GM21717 (cell line): ENCODE data around the gene NCS1.

Source experiments
- ATAC-seq: cut with Tn5 transposase; IDR thresholded peaks from one replicate; pipeline ENCODE4 v1.9.1; 2021; ENCODE audit warnings: mild to moderate bottlenecking, moderate library complexity; ENCODE audit not compliant: unreplicated experiment

The NCS1 gene

DNA sequence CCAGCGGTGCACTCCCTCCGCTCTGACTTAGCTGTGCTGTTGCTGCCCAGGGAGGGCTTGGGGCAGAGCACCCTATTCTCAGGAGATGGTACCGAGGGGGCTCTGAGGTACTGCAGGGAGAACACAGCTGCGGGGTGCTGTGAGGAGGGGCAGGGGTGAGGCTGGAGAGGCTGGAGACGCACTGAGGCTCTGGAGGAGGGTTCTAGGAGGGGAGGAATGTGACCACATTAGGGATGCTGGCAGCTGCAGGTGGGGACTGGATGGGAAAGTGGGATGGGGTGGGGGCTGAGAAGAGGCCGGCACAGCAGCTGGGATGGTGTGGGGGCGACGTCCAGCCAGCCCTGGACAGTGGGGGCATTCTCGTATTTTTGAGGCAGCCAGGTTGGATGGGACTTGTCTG, 20.9 kb downstream of the NCS1 start:
- no peak for ATAC-seq

- no peak for ATAC-seq
Measured at GRCh38 chr9:130193531-130194377, 21.6 kb downstream of the NCS1 start.

- ATAC-seq = no peak
Measured at GRCh38 chr9:130194378-130194932, 22.3 kb downstream of the NCS1 start.

DNA sequence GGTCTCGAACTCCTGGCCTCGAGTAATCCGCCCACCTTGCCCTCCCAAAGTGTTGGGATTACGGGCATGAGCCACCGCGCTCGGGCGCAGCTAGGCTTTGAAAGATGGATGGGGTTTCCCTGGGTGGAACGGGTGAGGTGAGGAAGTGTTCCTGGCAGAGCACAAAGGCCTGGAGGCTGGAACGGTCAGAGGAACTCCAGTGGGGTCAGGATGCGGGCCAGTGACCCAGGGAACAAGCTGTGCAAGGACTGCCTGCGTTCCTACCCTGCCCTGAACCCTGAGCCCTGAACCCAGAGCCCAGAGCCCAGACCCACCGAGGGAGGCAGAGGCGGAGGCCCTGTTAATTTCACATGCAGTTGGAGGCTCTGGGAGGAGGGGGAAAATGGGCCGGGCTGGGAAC, 23.4 kb downstream of the NCS1 start:
- no peak for ATAC-seq

DNA sequence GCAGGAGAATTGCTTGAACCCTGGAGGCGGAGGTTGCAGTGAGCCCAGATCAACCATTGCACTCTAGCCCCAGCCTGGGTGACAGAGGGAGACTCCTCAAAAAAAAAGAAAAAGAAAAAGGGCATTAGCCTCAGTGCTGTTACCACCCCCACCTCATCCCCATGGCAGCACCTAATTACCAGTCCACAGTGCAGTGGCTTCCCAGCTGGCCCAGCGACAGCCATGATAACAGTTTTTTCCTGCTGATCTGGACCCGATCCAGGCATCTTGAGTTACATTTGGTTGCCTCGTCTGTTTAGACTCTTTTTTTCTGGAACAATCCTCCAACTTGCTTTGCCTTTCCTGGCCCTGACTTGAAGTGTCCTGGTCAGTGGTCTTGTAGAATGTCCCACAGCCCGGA, 24.4 kb downstream of the NCS1 start:
- no peak for ATAC-seq

- no peak for ATAC-seq
Measured at GRCh38 chr9:130197386-130197785, 25.2 kb downstream of the NCS1 start.

GRCh38 chr9:130197888-130198287, 25.7 kb downstream of the NCS1 start:
- ATAC-seq = no peak

GRCh38 chr9:130198501-130199179, 26.4 kb downstream of the NCS1 start:
- ATAC-seq = no peak

DNA sequence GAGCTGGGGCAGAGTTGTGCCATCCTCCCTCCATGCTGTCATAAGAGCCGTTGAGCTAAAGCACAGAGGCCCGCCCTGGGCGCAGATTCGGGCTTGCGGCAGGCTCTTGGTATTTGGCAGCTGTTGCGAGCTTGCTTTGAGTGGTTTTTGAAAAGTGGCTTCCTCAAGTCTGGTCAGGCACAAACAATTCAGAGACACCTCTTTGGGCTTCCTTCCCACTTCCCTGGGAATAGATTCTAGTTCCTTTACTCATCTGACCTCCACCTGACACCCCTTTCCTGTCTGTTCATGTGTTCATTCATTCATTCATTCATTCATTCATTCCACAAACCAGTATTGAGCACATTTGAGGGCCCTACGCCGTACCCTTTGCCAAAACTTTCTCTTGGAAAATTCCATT, 27.4 kb downstream of the NCS1 start:
- no peak for ATAC-seq

- ATAC-seq = no peak
Measured at GRCh38 chr9:130200038-130200849, 28.0 kb downstream of the NCS1 start.

- no peak for ATAC-seq
Measured at GRCh38 chr9:130201399-130201873, 29.2 kb downstream of the NCS1 start.

DNA sequence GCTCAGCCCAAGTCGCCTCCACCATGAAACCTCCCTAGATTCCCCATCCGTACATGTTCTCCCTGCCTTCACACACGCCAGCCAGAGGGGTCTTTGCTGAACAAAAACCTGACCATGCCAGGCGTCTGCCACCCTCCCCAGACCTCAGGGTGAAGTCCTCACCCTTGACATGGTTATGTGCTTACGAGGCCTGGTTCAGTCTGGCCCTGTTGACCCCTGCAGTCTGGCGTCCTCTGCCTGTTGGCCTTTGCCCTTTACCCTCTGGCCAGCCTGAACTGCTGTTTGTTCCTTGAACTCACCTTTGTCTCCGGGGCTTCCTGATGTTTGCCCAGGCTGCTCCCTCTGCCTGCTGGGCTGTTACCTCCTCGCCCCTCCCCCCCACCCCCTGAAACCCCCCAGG, 29.8 kb downstream of the NCS1 start:
- no peak for ATAC-seq

- ATAC-seq = no peak
Measured at GRCh38 chr9:130204341-130204740, 32.1 kb downstream of the NCS1 start.

GRCh38 chr9:130204959-130205358, 32.8 kb downstream of the NCS1 start:
- ATAC-seq = no peak

DNA sequence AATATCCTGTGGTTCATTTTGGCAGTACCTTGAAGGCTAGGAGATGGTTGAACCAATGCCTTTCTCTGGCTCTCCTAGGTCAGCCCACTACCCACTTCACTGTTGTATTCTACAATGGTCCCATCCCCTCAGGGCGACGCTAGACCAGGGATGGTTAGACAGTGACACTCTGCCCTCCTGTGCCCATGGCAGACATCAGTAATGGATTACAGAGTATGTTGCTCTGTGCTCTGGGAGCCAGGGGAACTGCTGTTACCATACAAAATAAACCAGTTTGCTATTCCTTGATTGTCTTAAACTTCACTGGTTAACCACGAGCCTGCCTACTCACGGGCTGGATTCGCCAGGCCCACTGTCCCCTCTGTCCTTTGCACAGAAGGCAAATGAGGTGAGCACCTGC, 33.7 kb downstream of the NCS1 start:
- ATAC-seq = no peak

DNA sequence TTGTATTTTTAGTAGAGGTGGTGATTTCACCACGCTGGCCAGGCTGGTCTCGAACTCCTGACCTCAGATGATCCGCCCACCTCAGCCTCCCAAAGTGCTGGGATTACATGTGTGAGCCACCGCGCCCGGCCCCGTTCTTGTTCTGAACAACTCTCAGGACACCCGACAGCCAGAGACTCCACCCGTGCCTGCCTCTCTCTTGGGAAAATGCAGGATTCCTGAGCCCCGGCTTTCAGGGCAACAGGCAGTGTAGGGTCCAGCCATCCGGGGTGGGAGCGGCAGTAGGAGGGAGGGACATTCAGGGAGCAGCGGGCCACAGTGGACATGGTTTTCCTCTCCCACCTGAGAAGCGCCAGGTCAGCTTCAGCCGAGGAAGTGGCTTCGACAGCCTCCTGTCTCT, 34.4 kb downstream of the NCS1 start:
- ATAC-seq = no peak

DNA sequence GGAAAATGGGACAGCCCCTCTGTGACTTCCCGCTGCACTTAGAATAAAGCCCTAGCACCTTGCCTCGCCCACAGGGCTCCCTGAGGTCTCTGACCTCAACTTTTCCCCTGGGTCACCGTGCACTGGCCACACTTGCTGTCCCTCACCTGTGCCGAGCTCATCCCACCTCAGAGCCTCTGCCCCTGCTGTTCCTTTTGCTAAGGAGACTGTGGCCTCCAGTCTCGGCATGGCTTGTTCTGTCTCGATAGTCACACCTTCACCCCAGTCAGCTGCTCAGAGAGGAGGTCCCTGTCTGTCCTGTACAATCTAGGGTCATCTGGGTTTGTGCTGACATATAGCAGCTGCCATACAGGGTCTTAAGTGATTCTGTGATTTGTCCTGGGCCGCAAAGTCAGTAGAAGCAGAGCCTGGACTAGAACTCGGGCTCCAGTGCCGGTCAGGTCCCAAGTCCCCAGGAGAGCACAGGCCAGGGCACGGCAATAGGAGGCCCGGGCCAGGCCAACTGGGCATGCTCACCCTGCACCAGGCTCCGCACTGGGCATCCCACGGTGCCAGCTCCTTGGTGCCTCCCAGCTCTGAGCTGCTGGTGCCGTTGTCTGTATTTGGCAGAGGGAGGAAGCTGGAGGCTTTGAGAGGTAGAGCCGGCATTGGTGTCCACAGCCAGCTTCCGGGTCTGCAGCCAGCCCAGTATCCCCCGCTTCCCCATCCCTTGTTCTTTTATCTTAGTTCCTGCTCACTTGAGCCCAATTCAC, 35.2 kb downstream of the NCS1 start:
- ATAC-seq = no peak

DNA sequence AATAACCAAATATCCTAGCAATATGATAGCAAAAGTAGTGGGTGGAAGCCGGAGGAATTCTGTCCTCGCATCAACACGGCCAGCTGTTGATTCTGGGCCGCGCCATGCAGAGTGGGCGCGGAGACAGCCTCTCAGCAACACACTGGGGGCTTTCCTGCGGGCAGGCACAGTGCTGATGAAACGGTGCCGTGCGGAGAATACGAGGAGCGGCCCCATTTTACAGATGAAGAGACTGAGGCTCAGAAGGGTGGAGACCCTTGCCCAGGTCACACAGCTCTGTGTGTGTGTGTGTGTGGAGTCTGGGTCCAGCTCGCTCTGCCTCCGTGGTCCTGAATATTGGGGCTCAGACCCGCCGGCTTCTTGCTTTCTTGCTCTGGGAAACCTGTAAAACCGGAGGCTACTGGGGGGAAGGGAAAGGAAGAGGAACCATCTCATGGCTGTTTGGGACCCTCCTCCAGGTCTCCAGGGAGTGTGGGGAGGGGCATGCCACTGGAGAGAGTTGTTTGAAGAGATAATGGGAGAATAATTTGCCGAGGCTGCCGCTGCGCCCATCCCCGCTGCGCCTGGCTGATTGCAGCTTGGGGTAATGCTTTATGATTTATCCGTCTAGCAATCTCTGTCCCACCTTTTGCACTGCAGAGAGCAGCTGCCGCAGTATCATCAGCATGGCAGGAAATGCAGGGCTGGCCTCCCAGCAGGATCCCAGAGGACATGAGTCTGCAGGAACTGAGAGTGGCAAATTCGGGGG, 36.6 kb downstream of the NCS1 start:
- no peak for ATAC-seq

- ATAC-seq = no peak
Measured at GRCh38 chr9:130209422-130209821, 37.2 kb downstream of the NCS1 start.
